GM18526 (cell line): ENCODE data around the gene MARK4.

Experiments used
- POLR2A ChIP-seq: IDR thresholded peaks from 3 replicates; pipeline ENCODE4 v1.6.1; 2011; ENCODE audit not compliant: insufficient read length; ENCODE audit errors: extremely low read depth

The MARK4 gene

GRCh38 chr19:45231891-45232290 is 19.2 kb upstream of the MARK4 start:
- TF ChIP-seq POLR2A, result no peak

GRCh38 chr19:45234089-45234869 is 16.8 kb upstream of the MARK4 start:
- no peak for TF ChIP-seq POLR2A

DNA sequence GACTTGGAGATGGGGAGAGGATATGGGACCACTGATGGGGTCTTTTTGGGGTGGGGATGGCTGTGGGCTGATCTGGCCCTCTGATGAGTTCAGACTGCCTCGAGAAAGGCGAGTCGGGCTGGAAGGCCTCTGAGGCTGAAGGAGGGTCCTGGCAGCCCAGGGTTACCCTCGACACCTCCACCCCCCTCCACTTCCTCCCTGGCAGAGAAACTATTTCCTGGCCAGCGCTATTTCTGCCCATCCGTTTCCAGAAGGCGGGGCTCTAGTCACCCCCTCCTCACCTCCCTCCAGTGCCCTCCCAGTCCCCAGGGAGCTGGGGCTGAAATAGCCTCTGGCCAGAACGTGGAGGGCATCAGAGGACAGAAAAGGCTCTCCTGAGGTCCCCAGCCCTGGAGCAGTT is 15.6 kb upstream of the MARK4 start:
- TF ChIP-seq POLR2A, result no peak

DNA sequence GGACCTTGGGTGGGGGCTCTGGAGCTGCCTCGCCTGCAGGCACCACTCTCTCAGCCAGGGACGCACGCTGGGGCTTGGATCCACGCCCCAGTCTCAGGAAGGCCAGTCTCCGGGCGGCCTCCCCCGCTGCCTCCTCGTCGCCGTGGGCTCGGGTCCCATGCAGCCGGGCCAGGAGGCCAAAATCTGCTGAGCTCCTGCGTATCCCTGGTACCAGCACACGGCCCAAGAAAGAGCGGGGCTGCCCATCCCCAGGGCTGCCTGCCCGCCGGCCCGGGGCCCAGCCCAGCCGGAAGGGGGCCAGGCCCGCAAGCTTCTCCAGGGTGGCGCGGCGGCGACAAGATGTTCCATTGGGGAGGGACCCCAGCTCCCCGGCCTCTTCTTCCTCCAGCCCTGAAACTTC is 12.5 kb upstream of the MARK4 start:
- TF ChIP-seq POLR2A, result no peak

DNA sequence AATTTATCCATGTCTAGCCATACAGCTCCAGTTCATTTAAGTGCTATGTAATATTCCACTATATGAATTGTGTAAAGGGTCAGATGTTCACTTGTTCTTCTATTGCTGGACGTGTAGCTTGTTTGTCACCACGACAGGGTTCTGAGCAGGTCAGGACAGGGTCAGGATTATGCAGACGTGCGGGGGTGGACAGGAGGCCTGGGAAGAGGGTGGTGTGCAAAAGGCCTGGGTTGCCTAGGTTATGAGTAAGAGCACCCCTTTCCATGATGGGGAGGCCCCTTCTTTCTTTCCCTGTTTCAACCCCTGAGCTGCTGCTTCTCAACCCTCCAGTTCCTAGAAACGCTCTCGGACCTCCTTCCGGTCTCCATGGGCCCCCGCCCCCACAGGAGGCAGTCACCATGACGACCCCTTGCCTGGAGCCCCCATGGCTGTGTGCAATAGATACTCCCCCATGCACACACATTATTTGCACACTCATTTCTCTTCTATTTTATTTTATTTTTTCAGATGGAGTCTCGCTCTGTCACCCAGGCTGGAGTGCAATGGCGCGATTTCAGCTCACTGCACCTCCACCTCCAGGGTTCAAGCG is 7.8 kb upstream of the MARK4 start:
- TF ChIP-seq POLR2A, result no peak

GRCh38 chr19:45244133-45244794 is 6.8 kb upstream of the MARK4 start:
- no peak for TF ChIP-seq POLR2A

- no peak for TF ChIP-seq POLR2A
Measured at GRCh38 chr19:45245334-45245787, 5.7 kb upstream of the MARK4 start, which contains the start of gene EXOC3L2. EXOC3L2 (minus strand) TSS chr19:45245407; CDS start chr19:45239045, 6,362 bp downstream.

GRCh38 chr19:45245826-45246225 is 5.2 kb upstream of the MARK4 start:
- no peak for TF ChIP-seq POLR2A

DNA sequence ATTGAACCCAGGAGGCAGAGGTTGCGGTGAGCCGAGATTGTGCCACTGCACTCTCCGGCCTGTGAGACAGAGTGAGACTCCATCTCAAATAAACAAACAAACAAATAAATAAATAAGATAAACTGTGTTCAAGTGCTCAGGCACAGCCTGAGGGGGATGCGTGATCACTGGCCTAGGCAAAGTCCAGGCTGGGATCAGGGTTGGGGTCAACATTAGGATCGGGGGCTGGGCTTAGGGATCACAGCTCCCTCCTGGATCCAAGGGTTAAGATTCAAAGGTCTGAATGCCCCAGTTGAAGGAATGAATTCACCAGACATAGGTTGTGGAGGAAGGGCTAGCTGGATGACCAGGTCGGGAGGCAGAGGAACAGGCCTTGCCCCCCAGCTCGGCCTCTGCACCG is 3.9 kb upstream of the MARK4 start:
- TF ChIP-seq POLR2A, result no peak

DNA sequence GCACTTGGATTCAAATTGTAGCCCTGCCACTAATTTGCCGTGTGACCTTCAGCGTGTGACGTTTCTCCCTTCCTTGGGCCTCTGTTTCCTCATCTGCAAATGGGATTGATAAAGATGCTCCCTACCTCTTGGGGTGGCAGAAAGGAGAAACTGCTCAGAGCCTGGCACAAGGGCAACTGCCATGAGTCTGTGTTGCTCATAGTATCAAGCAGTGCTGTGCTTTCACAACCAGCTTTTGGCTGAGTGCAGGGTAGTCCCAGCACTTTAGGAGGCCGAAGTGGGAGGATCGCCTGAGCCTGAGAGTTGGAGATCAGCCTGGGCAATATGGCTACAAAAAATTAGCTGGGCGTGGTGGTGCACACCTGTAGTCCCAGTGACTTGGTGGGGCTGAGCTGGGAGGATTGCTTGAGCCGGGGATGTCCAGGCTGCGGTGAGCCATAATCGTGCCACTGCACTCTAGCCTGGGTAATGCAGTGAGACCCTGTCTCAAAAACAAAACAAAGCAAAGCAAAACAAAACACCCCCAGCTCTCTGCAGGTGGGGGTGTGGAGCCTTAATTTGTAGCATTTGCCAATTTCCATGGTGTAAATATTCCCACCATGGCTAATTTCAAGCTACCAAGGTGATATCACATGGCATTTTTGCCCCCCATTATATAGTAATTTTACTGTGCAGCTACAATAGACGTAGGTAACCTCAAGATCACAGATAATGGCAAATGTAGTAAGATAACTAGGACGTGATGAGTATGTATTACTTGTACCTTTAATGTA is 1.6 kb upstream of the MARK4 start:
- no peak for TF ChIP-seq POLR2A

DNA sequence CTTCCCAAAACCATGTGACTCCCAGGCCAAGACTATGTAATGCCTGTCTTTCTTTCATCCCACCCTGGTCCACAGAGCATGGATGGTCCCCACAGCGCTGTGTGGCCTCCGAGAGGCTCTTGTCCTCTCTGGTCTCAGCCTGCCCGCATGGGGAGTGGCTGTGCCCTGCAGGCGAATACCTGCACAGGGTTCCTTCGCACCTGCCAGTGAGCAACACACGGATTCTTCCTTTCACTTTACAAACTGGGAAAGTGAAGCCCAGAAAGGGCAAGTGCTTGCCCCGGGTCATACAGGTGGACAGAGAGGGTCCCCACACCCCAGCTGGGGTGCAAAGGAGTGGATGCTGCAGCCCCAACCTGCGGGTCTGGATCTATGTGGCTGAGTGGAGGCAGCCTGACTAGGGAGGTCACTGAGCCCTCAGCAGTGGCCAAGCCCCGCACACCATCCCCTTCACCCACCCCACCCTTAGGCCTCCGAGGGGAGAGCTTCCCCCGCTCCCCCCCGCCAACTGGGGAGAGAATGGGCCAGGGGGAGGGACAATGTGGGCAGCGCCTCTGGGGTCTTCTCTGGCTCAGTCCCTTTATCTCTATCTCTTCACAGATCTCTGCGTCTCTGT is 747 bp upstream of the MARK4 start:
- no peak for TF ChIP-seq POLR2A

DNA sequence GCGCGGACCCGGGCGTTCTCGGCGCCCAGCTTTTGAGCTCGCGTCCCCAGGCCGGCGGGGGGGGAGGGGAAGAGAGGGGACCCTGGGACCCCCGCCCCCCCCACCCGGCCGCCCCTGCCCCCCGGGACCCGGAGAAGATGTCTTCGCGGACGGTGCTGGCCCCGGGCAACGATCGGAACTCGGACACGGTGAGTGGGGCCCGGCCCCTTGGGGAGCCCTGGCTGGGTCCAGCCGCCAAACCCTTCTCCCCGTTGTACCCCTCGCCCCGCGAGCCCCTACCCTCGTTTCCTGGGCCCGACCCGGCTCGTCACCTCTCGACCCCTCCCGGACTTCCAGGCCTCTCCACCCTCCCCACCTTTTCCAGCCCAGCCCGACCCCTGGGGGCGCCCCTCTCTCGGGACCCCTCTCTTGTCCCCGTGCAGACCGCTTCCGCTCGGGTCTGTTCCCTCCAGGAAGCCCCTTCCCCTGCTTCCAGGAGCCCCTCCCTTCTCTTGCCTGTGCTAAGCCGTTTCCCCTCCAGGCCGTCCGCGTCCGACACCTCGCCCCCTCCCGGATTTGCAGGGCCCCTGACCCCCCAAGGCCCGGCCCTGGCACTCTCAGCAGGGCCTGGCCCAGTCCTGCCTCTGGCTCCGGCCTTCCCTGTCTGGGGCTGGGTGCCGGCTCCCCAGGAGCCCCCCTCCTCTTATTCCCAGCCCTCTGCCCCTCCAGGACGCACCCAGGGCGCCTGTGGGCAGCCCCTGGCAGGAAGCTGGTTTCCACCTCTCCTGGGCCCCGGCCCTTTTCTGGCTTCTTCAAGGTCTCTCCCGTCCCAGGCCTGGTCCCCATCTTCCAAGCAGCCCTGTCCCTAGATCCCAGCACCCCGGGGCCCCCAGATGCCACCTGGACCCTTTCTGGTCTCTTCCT is 632 bp downstream of the MARK4 start:
- no peak for TF ChIP-seq POLR2A

DNA sequence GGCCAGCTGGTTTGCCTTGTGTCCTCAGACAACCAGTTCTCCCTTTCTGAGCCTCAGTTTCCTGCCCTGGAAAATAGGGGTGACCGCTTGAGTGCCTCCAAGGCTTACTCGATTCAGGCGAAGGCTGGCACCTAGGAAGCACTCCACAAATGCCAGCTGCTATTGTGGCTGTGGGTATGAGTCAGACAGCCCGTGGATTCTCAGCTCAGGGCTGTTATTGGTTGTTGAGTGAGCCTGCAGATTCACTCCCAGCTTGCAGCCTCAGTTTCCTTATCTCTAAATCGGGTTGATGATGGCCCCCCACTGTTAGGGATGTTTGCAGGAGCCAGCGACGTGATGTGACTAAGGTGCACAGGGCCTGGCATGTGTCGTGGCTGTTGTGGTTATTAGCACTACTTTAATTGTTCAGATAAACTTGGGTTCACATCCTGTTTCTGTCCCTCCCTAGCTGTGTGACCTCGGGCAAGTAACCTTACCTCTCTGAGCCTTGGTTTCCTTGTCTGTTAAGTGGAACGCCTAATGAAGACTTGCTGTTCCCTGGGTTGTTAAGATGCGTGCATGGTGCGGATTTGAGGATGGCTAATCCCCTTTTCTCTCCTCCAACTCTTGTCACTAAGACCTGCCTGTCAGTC is 2.4 kb downstream of the MARK4 start:
- no peak for TF ChIP-seq POLR2A
